ENCODE results near the gene CCDC195. TPM values are rescaled to one million over a fixed set of nuclear protein-coding genes. Genes with fewer than 3 reads are reported as not detected.

The CCDC195 gene
- not detected in 2 replicates for total RNA-seq

GRCh38 chr2:224716201-224716600, at the start of gene CCDC195:
CCDC195 (minus strand) TSS chr2:224716365; CDS start chr2:224716365, 0 bp downstream.
- no peak within 1 kb of the TSS for H3K4me3 ChIP-seq (ENCODE audit: low read depth, low read length)
- TF ChIP-seq CTCF (IDR thresholded peaks at IDR 0.05; ENCODE audit: insufficient read depth, low read depth, low read length) = no peak
- no peak for DNase-seq (ENCODE audit: low read depth)

DNA sequence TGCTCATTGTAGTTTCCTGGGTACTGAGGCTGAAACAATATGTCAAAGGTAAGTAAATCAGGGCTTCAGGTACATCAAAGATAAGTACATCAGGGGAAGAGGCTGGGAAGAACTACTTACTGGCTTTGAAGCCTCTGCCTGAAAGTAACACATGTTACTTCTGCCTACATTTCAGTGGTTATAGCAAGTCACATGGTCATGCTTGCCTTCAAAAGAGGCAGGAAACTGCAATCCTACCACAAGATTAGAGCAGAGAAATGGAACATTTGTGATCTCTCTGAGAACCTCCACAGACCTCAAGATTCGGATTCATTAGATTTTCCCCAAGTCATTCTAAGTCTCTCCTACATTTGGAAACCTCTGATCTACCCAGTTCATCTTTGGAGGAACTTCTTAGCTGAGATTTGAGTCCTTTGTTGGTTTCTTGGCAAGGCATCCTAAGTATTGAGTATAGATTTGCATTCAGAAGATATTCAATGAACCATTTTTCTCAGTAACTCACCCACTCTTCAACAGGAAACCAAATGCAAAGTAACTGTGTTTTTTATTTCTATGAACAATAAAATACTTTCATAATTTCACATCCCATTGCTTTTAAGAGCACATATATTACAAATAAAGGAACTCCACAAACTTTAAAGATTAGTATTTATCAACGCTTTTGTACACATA, 48.5 kb upstream of the CCDC195 start:
- no peak for TF ChIP-seq CTCF (IDR thresholded peaks at IDR 0.05; ENCODE audit: insufficient read depth, low read depth, low read length)
- no peak for DNase-seq (ENCODE audit: low read depth)
- no peak overlapping the region for H3K4me3 ChIP-seq (ENCODE audit: low read depth, low read length)

GRCh38 chr2:224757934-224758548, 41.9 kb upstream of the CCDC195 start:
- TF ChIP-seq CTCF (IDR thresholded peaks at IDR 0.05; ENCODE audit: insufficient read depth, low read depth, low read length) = no peak
- no peak for DNase-seq (ENCODE audit: low read depth)
- no peak overlapping the region for H3K4me3 ChIP-seq (ENCODE audit: low read depth, low read length)

DNA sequence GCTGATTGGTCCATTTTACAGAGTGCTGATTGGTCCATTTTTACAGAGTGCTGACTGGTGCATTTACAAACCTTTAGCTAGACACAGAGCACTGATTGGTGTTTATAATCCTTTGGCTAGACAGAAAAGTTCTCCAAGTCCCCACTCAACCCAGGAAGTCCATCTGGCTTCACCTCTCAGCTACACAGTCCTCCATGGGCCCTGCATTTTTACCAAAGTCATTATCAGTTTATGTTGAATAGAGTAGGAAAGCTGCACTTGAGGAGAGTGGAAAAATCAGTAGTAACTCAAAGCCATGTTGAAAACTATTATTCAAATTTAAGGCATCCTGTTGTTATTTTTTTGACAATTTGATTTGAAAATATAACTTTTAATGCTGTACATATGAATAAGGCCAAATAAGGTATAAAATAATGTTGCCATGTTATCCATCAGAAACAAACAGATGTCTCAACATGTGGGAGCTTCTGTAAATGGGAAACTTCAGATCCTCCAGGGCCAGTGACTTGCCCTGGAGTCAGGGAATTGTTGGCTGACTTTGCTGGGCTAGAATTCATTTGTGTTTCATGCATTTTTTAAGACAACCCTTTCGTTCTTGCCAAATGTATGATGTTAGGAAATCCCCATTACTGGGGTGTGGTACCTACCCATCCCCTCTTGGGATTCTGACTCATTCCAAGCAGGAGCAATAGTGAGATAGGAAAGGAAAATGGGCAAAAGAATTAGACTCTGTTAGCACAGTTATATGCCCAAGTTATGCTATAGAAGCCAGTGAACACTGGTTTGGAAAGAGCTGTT, 37.8 kb upstream of the CCDC195 start:
- no peak overlapping the region for H3K4me3 ChIP-seq (ENCODE audit: low read depth, low read length)
- peak; percentile 39 for DNase-seq (ENCODE audit: low read depth)
- TF ChIP-seq CTCF (IDR thresholded peaks at IDR 0.05; ENCODE audit: insufficient read depth, low read depth, low read length) = no peak

GRCh38 chr2:224751996-224752698, 36.0 kb upstream of the CCDC195 start:
- TF ChIP-seq CTCF (IDR thresholded peaks at IDR 0.05; ENCODE audit: insufficient read depth, low read depth, low read length) = no peak
- H3K4me3 ChIP-seq (ENCODE audit: low read depth, low read length) = no peak overlapping the region
- no peak for DNase-seq (ENCODE audit: low read depth)

GRCh38 chr2:224749136-224749535, 33.0 kb upstream of the CCDC195 start:
- TF ChIP-seq CTCF (IDR thresholded peaks at IDR 0.05; ENCODE audit: insufficient read depth, low read depth, low read length) = peak; percentile 28
- DNase-seq (ENCODE audit: low read depth) = peak; percentile 2
- H3K4me3 ChIP-seq (ENCODE audit: low read depth, low read length) = no peak overlapping the region

Measured in fibroblast of villous mesenchyme (primary cell).